Measurements from ENCODE around the gene CLCN3.

CLCN3 gene

DNA sequence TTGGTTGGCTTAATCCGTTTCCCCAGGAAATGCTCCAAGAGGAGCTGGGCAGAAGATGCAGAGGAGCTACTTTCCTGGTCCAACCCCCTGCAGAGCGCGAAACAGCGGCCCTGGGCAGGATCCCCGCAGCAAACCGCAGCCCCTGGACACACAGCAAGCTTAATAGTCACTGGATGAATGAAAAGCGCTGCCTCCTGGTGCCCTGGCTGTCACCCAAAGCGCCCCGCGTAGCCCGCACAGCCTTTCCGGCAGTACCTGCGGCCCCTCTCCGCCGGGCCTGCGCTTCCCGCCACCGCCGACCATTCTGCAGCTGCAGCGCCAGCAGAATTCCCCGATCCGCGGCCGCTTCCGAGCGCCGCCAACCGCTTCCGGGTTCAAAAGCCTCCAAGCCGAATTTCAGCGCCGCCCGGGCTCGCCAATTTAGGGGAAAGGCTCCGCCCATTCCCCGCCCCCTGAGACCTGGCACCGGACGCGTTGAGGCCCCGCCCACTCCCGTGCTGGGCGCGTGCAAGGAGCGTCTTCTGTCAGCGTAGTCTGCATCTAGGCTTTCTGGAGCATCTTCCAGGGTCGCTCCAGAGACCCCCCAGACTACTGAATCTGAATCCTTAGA, 137.3 kb downstream of the CLCN3 start, which contains the start of gene HPF1:
TSS of gene HPF1 (minus strand) at position 370 of the 610 bp plus-strand sequence. CDS start at position 303, 67 bp downstream.
- DNase-seq, result peak; percentile 92 to 95

DNA sequence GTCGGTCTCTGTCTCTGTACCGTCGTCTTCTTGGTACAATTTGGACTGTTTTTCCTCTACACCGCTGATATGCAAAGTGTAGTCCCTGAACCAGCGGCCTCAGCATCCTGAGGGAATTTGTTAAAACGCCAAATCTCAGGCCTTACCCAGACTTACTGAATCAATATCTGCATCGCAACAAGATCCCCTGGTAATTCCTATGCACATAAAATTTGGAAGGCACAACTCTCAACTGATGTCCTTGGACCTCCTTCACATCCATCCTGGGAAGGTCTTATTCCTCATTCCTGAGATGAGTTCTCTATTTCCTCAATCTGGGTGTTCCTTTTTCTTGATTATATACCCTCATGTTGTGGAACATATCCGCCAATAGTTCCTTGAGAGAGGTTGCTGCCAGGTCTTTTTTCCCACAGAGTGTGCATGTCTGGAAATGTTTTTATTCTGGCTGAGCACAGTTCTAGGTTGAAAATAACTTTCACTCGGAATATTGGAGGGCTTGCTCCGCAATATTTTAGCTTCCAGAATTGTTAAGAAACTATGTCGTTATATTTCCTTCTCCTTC, 138.1 kb downstream of the CLCN3 start:
- no peaks in the 10 kb centered on the region for H3K27me3 ChIP-seq
- peak overlapping the region; percentile 75 to 76 for H3K4me3 ChIP-seq
- H3K36me3 ChIP-seq, result no peaks in the 10 kb centered on the region
- H3K4me1 ChIP-seq, result peaks cover 0 to 23% (median 11%) of the 10 kb centered on the region in 4 donors
- H3K9me3 ChIP-seq, result no peaks in the 10 kb centered on the region
- H3K27ac ChIP-seq, result peak overlapping the region; percentile 65 to 75
- intact Hi-C loops (cut with DNase I; ENCODE audit: low total_unique reads), result loop anchor here (10.0 kb wide), 1 partner anchor 144 kb away; the partner anchor contains the start of gene NEK1
- TF ChIP-seq, protein P1, sequence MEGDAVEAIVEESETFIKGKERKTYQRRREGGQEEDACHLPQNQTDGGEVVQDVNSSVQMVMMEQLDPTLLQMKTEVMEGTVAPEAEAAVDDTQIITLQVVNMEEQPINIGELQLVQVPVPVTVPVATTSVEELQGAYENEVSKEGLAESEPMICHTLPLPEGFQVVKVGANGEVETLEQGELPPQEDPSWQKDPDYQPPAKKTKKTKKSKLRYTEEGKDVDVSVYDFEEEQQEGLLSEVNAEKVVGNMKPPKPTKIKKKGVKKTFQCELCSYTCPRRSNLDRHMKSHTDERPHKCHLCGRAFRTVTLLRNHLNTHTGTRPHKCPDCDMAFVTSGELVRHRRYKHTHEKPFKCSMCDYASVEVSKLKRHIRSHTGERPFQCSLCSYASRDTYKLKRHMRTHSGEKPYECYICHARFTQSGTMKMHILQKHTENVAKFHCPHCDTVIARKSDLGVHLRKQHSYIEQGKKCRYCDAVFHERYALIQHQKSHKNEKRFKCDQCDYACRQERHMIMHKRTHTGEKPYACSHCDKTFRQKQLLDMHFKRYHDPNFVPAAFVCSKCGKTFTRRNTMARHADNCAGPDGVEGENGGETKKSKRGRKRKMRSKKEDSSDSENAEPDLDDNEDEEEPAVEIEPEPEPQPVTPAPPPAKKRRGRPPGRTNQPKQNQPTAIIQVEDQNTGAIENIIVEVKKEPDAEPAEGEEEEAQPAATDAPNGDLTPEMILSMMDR (IDR thresholded peaks at IDR 0.05), result no peak
- no peak for DNase-seq

More for the DNA sequence above, 137.3 kb downstream of the CLCN3 start, which contains the start of gene HPF1:
- TF ChIP-seq, protein P1 (IDR thresholded peaks at IDR 0.05), result no peak
- H3K4me3 ChIP-seq, result peak within 1 kb of the TSS; percentile 75 to 76
- peak within 1 kb of the TSS; percentile 65 to 75 for H3K27ac ChIP-seq
- peaks cover 0 to 23% (median 11%) of the 10 kb centered on the region in 4 donors for H3K4me1 ChIP-seq
- H3K27me3 ChIP-seq, result no peaks in the 10 kb centered on the region
- peaks cover 5 to 6% (median 6%) of the 10 kb centered on the region in 3 donors for H3K36me3 ChIP-seq
- H3K9me3 ChIP-seq, result no peaks in the 10 kb centered on the region
- intact Hi-C loops (cut with DNase I; ENCODE audit: low total_unique reads), result loop anchor here (10.0 kb wide), 1 partner anchor 143 kb away; the partner anchor contains the start of gene NEK1

DNA sequence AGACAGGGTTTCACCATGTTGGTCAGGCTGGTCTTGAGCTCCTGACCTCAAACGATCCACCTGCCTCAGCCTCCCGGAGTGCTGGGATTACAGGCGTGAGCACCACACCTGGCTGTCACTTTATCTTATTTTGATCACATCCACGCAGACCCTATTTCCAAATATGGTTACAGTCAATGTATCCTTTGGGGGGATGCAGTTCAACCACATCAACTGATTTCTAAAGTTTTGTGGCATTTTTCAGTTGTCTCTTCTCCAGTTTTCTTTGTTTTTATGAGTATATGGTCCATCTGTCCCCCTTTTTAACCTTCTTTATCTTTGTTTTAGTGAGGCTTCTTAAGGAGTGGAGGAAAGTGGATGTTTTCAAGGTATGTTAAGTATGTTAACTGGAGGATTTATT, 141.5 kb downstream of the CLCN3 start:
- Histone ChIP-seq H3K9me3 (no peaks in the 10 kb centered on the region), H3K4me1 (peaks cover 0 to 12% (median under 1%) of the 10 kb centered on the region in 4 donors), H3K27ac (no peak overlapping the region), H3K36me3 (no peaks in the 10 kb centered on the region), H3K27me3 (no peaks in the 10 kb centered on the region), H3K4me3 (no peak overlapping the region)
- intact Hi-C loops (cut with DNase I; ENCODE audit: low total_unique reads), result no loop called here
- TF ChIP-seq, protein P1 (IDR thresholded peaks at IDR 0.05), result no peak
- DNase-seq, result no peak

DNA sequence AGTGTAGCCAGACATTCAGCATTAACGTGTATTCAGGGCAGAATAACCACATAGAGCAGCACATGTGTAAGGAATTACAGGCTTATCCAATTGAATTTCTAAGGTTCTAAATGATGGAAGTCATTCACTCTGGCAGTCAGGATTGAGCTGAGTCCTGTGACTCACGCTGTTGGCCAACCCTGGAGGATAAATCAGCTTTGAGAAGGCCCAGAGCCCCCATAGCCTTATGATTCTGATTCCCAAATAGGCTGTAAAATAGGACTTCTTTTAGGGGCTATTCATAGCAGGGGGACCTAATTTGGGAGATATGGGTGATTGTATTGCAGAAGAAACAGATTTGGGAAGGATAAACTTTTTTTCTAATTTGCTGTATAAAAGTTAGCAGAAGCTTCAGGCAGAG, 145.5 kb downstream of the CLCN3 start:
- TF ChIP-seq, protein P1 (IDR thresholded peaks at IDR 0.05), result no peak
- no peak for DNase-seq
- intact Hi-C loops (cut with DNase I; ENCODE audit: low total_unique reads), result no loop called here

DNA sequence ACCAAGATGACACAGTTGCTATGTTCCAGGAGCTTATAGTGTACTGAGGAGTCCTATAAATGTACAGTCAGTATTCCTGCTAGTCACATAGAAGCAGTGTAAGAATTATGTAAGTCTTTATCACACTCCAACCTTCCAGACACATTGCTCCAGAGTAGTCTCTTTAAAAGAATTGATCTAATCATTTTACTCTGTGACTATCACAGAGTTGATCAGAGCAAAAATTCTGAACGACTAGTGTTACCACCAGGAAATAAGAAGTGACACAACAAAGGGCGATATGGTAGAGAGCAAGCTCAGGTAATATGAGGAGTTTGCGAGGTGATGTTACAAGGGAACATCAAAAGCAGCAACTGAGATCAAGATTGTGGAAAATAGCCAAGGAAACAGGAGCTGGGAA, 146.4 kb downstream of the CLCN3 start:
- H3K36me3 ChIP-seq, result no peaks in the 10 kb centered on the region
- no peak overlapping the region for H3K4me3 ChIP-seq
- no peak overlapping the region for H3K27ac ChIP-seq
- DNase-seq, result no peak
- intact Hi-C loops (cut with DNase I; ENCODE audit: low total_unique reads), result no loop called here
- H3K4me1 ChIP-seq, result no peaks in the 10 kb centered on the region
- TF ChIP-seq, protein P1 (IDR thresholded peaks at IDR 0.05), result no peak
- no peaks in the 10 kb centered on the region for H3K27me3 ChIP-seq
- no peaks in the 10 kb centered on the region for H3K9me3 ChIP-seq

More for the DNA sequence above, 145.5 kb downstream of the CLCN3 start:
- no peak overlapping the region for H3K4me3 ChIP-seq
- no peaks in the 10 kb centered on the region for H3K27me3 ChIP-seq
- no peaks in the 10 kb centered on the region for H3K9me3 ChIP-seq
- H3K27ac ChIP-seq, result no peak overlapping the region
- H3K36me3 ChIP-seq, result no peaks in the 10 kb centered on the region
- no peaks in the 10 kb centered on the region for H3K4me1 ChIP-seq

Data from tibial artery (tissue), 4 donors.